Astrocyte of the spinal cord (primary cell): ENCODE data around the gene DDX31.
A peak's percentile ranks its signal among the peaks of the same experiment; 100 is the strongest.

ENCODE experiments used
- DNase-seq: peaks from one replicate; pipeline ENCODE4 v3.0.0; 2011; ENCODE audit warnings: low read depth, low spot score
- H3K4me3 ChIP-seq: 2 replicates; pipeline ENCODE4 v1.5.1; 2011; ENCODE audit warnings: low read depth, mild to moderate bottlenecking, low read length, moderate library complexity
- CTCF ChIP-seq: IDR thresholded peaks from 2 replicates; pipeline ENCODE4 v1.5.1; 2012; ENCODE audit warnings: low read depth, mild to moderate bottlenecking, low read length, inconsistent platforms
- in situ Hi-C: cut with HindIII; loops from 2 replicates; pipeline ENCODE4 v1.10.0; 2017; ENCODE audit warnings: low sequenced_read_pairs

Gene DDX31

GRCh38 chr9:132628746-132629145 is 41.0 kb downstream of the DDX31 start:
- no peak for DNase-seq
- in situ Hi-C loops = no loop called here
- no peak for TF ChIP-seq CTCF
- H3K4me3 ChIP-seq = no peak overlapping the region

GRCh38 chr9:132627594-132627993 is 42.2 kb downstream of the DDX31 start:
- in situ Hi-C loops = no loop called here
- no peak for TF ChIP-seq CTCF
- DNase-seq = no peak
- H3K4me3 ChIP-seq = no peak overlapping the region

GRCh38 chr9:132627106-132627505 is 42.7 kb downstream of the DDX31 start:
- DNase-seq = no peak
- H3K4me3 ChIP-seq = no peak overlapping the region
- no peak for TF ChIP-seq CTCF
- in situ Hi-C loops = no loop called here

- no peak for DNase-seq
- in situ Hi-C loops = no loop called here
- no peak overlapping the region for H3K4me3 ChIP-seq
- TF ChIP-seq CTCF = no peak
Observed at GRCh38 chr9:132626285-132626684, 43.5 kb downstream of the DDX31 start.

- peak; percentile 14 for DNase-seq
- in situ Hi-C loops = no loop called here
- H3K4me3 ChIP-seq = no peak overlapping the region
- no peak for TF ChIP-seq CTCF
Observed at GRCh38 chr9:132622159-132622558, 47.6 kb downstream of the DDX31 start.

GRCh38 chr9:132616725-132617124 is 53.1 kb downstream of the DDX31 start:
- H3K4me3 ChIP-seq = no peak overlapping the region
- DNase-seq = no peak
- in situ Hi-C loops = no loop called here
- TF ChIP-seq CTCF = no peak

- in situ Hi-C loops = no loop called here
- TF ChIP-seq CTCF = no peak
- DNase-seq = no peak
- H3K4me3 ChIP-seq = no peak overlapping the region
Observed at GRCh38 chr9:132615774-132616173, 54.0 kb downstream of the DDX31 start.
